H1 (cell line): Measurements from ENCODE around the gene NUCB1. TPM values are rescaled to one million over a fixed set of nuclear protein-coding genes. Genes with fewer than 3 reads are reported as not detected.
A peak's percentile ranks its signal among the peaks of the same experiment; 100 is the strongest.

ENCODE experiments used
- BRCA1 ChIP-seq: IDR thresholded peaks from 2 replicates; pipeline ENCODE4 v1.6.1; 2012; ENCODE audit warnings: low read depth, low read length, improper control_type of control experiment
- CBX8 ChIP-seq: fragments of 300-800, 300-1000 bp; sonication (generic); IDR thresholded peaks from 2 replicates; pipeline ENCODE4 v1.7.1; 2016; ENCODE audit warnings: low read depth, low read length, borderline replicate concordance
- CEBPB ChIP-seq: IDR thresholded peaks from 2 replicates; pipeline ENCODE4 v1.6.1; 2012; ENCODE audit warnings: low read depth, low read length
- CHD1 ChIP-seq: IDR thresholded peaks from 2 replicates; pipeline ENCODE4 v1.6.1; 2012; ENCODE audit warnings: low read depth, low read length, improper control_type of control experiment
- CHD2 ChIP-seq: IDR thresholded peaks from 2 replicates; pipeline ENCODE4 v1.6.1; 2012; ENCODE audit warnings: low read length, improper control_type of control experiment
- CREB1 ChIP-seq: IDR thresholded peaks from 2 replicates; pipeline ENCODE4 v1.6.1; 2012; ENCODE audit warnings: inconsistent platforms
- FOSL1 ChIP-seq: IDR thresholded peaks from 2 replicates; pipeline ENCODE4 v1.6.1; 2011; ENCODE audit warnings: mild to moderate bottlenecking, low read depth, low read length, moderate library complexity; ENCODE audit not compliant: insufficient read depth
- HDAC2 ChIP-seq, 2 experiments: fragments of 300-600 bp in 1 of 2; sonication (generic) in 1 of 2; IDR thresholded peaks; 2 replicates each; pipeline ENCODE4 v1.6.1; 2011 to 2012; ENCODE audit warnings: low read depth in 2 of 2, low read length in 2 of 2, mild to moderate bottlenecking in 2 of 2, moderate library complexity in 2 of 2, borderline replicate concordance in 1 of 2, inconsistent platforms in 1 of 2
- KDM1A ChIP-seq: fragments of 200-600, 300-600 bp; sonication (generic); IDR thresholded peaks from 2 replicates; pipeline ENCODE4 v1.7.1; 2016; ENCODE audit warnings: mild to moderate bottlenecking, low read length, borderline replicate concordance
- KDM5A ChIP-seq: fragments of 200-600 bp; IDR thresholded peaks from 2 replicates; pipeline ENCODE4 v1.7.1; 2012; ENCODE audit warnings: mild to moderate bottlenecking, low read length, inconsistent platforms, mixed read lengths
- PHF8 ChIP-seq: fragments of 200-600 bp; sonication (generic); conservative IDR thresholded peaks from 2 replicates; pipeline ENCODE4 v1.7.1; 2012; ENCODE audit warnings: low read depth, mild to moderate bottlenecking, inconsistent platforms, low read length, moderate library complexity
- POLR2A ChIP-seq, 2 experiments: IDR thresholded peaks; 1 replicate in 1 of 2; 2 replicates in 1 of 2; pipeline ENCODE4 v1.6.1; 2011; ENCODE audit warnings: low read depth in 2 of 2, low read length in 2 of 2, mild to moderate bottlenecking in 2 of 2; ENCODE audit errors: control extremely low read depth in 1 of 2
- SIN3A ChIP-seq, 2 experiments: IDR thresholded peaks in 1 of 2; conservative IDR thresholded peaks in 1 of 2; 2 replicates each; pipeline ENCODE4 v1.6.1; 2011 to 2012; ENCODE audit warnings: low read length in 2 of 2, improper control_type of control experiment in 1 of 2, low read depth in 1 of 2, mild to moderate bottlenecking in 1 of 2
- polyA plus RNA-seq, 7 experiments: library from polyadenylated mRNA; depleted of rRNA in 3 of 7; stranded (reverse) in 5 of 7; unstranded in 2 of 7; fragments of >200 nt in 5 of 7; fragments of 200-250 nt in 2 of 7; gene quantifications; 1 replicate in 5 of 7; 2 replicates in 1 of 7; 4 replicates in 1 of 7; pipeline versions ENCODE4 v1.2.1 to v1.2.3, GENCODE V29; 2011 to 2013; ENCODE audit warnings: missing spikeins in 2 of 7, mixed read lengths in 2 of 7
- total RNA-seq: library from RNA; stranded (reverse); fragmentation: NEBNext Ultra II Directional; extraction: Animal tissue kit (Norgen Biotek cat#: 25700); gene quantifications from 2 replicates; pipeline ENCODE4 v1.2.1, GENCODE V29; 2021
- TF ChIP-seq, protein P1 (sequence below): IDR thresholded peaks from 2 replicates; pipeline ENCODE4 v1.6.1; 2011; ENCODE audit warnings: low read length, improper control_type of control experiment
- TF ChIP-seq, protein P2 (sequence below), 3 experiments: IDR thresholded peaks; 1 replicate in 2 of 3; 2 replicates in 1 of 3; pipeline versions ENCODE4 v1.5.1 to v1.6.1; 2011; ENCODE audit warnings: low read length in 3 of 3, mild to moderate bottlenecking in 3 of 3, inconsistent platforms in 2 of 3, low read depth in 1 of 3, moderate library complexity in 1 of 3; ENCODE audit not compliant: insufficient read depth in 1 of 3; ENCODE audit errors: control extremely low read depth in 1 of 3

NUCB1 gene
- total and polyA plus RNA-seq, 2 of the 8 experiments (the other 6 are each of a cell fraction or from before 2014, with no cell fraction given): 111 to 121 TPM

DNA sequence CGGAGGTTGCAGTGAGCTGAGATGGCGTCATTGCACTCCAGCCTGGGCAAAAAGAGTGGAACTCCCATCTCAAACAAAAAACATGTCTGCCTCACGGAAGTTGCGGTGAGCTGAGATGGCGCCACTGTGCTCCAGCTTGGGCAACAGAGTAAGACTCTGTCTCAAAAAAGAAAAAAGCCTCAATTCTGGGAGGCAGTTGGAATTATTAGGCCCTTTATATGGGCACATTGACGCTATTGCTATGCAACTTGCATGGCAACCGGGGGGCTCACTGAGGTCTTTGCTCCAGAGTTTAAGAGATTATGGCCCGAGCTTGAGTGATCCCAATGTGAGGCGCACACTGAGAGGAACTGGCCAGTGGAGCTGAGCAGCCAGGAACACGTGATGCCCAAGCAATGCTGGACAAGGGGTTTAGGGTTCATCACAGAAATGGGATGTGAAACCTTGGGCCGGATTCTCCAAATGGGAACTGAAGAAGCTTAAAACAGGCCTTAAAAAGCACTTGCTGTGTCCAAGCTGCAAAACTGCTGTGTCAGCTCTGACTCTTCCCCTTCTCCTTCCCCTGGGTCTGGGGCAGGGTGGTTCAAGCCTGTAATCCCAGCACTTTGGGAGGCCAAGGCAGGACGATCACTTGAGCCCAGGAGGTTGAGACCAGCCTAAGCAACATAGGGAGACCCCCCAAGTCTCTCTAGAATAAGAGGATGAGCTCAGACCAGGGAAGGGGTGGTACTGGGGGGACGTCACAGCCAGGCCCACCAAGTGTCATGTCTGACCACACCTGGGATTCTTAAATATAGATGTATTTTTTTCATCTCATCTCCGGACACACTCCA, 67.5 kb downstream of the NUCB1 start (continued):
- TF ChIP-seq SIN3A (conservative IDR thresholded peaks at IDR 0.05 in 1 of 2, IDR thresholded peaks at IDR 0.05 in 1 of 2; ENCODE audit: low read depth in 1 of 2, low read length in 2 of 2) (no peak), HDAC2 (IDR thresholded peaks at IDR 0.05; ENCODE audit: borderline replicate concordance in 1 of 2, low read depth in 2 of 2, low read length in 2 of 2) (no peak), CHD1 (no peak), PHF8 (no peak), FOSL1 (no peak), CREB1 (no peak), BRCA1 (no peak), CHD2 (no peak), CBX8 (no peak), POLR2A (IDR thresholded peaks at IDR 0.05; ENCODE audit: control extremely low read depth in 1 of 2, low read depth in 2 of 2, low read length in 2 of 2) (peak; percentile 32 to 55), KDM1A (no peak), KDM5A (no peak), CEBPB (no peak)
- TF ChIP-seq, protein P1, sequence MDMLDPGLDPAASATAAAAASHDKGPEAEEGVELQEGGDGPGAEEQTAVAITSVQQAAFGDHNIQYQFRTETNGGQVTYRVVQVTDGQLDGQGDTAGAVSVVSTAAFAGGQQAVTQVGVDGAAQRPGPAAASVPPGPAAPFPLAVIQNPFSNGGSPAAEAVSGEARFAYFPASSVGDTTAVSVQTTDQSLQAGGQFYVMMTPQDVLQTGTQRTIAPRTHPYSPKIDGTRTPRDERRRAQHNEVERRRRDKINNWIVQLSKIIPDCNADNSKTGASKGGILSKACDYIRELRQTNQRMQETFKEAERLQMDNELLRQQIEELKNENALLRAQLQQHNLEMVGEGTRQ: peak; percentile 10; the same call in 1 of the 2 replicates
- TF ChIP-seq, protein P2, sequence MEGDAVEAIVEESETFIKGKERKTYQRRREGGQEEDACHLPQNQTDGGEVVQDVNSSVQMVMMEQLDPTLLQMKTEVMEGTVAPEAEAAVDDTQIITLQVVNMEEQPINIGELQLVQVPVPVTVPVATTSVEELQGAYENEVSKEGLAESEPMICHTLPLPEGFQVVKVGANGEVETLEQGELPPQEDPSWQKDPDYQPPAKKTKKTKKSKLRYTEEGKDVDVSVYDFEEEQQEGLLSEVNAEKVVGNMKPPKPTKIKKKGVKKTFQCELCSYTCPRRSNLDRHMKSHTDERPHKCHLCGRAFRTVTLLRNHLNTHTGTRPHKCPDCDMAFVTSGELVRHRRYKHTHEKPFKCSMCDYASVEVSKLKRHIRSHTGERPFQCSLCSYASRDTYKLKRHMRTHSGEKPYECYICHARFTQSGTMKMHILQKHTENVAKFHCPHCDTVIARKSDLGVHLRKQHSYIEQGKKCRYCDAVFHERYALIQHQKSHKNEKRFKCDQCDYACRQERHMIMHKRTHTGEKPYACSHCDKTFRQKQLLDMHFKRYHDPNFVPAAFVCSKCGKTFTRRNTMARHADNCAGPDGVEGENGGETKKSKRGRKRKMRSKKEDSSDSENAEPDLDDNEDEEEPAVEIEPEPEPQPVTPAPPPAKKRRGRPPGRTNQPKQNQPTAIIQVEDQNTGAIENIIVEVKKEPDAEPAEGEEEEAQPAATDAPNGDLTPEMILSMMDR (IDR thresholded peaks at IDR 0.05; ENCODE audit: control extremely low read depth in 1 of 3, insufficient read depth in 1 of 3, low read depth in 1 of 3, low read length in 3 of 3): no peak
